CD4-positive, alpha-beta T cell treated with Interleukin-21 for 1 hour (primary cell): Measurements from ENCODE around the gene CACNG5.

ENCODE experiments used
- DNase-seq: peaks from one replicate; pipeline ENCODE4 v3.0.0-alpha.2; 2020

The CACNG5 gene, protein sequence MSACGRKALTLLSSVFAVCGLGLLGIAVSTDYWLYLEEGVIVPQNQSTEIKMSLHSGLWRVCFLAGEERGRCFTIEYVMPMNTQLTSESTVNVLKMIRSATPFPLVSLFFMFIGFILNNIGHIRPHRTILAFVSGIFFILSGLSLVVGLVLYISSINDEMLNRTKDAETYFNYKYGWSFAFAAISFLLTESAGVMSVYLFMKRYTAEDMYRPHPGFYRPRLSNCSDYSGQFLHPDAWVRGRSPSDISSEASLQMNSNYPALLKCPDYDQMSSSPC

DNA sequence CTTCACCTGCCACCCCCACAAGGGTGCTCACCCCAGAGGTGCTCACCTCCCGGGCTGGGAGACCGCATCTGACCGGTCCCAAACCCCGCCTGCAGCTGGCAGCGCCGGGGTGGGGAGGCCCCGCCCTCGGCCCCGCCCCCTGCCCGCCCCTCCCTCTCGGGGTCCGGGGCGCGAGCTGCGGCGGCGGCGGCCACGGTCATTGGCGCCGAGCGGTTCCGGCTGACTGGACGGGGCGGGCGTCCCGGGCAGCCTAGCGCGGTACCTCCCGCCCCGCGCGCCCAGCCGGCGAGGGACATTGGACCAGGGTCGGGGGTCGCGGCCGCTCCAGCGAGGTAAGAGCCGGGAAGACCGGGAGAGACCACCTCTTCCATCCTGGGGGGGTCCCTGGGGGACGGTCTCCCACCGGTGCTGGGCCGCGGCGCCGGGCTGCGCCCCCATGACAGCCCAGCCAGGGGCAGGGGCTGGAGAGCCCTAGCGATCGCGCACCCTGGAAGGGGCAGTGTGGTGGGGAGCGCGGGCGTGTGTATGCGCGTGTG lies at the start of gene CACNG5:
TSS of gene CACNG5 (plus strand) at position 199 of the 536 bp plus-strand sequence. CDS start 42,216 bp downstream, outside the sequence.
- no peak for DNase-seq

DNA sequence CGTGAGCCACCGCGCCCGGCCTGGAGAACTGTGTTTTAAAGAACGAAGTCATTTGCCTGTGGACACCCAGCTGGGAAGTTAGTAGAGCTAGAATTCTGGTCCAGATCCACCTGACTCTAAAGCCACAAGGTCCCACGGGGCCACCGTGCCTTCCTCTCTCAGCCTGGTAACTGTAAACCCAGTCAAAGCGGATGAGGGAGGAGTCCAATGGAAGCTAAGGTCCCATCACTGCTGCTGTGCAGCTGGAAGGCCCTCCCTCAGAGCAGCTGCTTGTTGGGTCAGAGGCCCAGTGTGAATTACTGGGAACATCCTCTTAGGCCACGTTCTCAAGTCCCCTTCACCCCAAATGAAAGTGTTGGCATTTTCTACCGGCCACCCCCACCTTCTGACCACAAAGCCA lies 48.8 kb upstream of the CACNG5 start:
- DNase-seq = no peak

- DNase-seq = no peak
Observed at GRCh38 chr17:66787914-66788313, 47.0 kb upstream of the CACNG5 start.

DNA sequence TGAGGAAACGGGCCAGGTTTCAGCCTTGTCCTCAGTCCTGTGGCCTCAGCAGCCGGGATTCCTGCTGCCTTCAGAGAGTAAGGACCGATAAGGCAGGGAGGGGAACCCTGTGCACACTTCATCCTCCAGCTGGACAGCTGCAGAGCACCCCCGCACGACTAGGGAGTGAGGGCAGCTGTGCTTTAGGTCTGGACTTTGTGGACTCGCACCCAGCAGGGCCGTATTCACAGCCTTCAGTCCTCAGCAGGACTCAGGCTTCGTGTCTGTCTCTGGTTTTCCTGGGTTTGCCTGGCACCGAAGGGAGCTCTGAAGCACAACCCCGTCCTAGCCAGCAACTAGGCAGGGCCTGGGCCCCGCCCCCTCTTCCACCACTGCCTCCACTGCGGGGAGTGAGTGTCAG lies 45.8 kb upstream of the CACNG5 start:
- no peak for DNase-seq

DNA sequence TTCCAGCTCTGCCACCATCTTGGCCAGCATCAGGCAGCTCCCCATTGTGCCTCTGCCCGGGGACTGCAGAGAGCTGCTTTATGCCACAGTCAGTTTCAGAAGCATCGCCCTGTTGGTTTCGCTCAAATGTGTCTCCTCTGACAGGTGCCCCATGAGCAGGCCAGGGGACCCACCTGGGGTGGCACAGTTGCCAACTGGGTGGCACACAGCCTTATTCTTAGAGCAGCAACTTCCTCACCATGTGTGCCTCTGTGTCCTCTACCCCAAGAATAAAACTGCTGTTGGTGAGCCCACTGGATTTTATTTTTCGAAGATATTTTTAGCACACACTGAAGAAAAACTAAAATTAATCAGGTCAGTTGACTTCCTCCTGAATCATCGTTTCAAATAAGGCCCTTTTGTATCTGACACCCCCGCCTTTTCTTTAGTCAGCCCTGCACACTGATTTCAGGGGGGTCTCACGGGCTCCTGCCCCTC lies 44.9 kb upstream of the CACNG5 start:
- no peak for DNase-seq

- DNase-seq = no peak
Observed at GRCh38 chr17:66790501-66791061, 44.3 kb upstream of the CACNG5 start.

GRCh38 chr17:66791347-66791746 lies 43.6 kb upstream of the CACNG5 start:
- DNase-seq = no peak

GRCh38 chr17:66793814-66794213 lies 41.1 kb upstream of the CACNG5 start:
- DNase-seq = no peak

DNA sequence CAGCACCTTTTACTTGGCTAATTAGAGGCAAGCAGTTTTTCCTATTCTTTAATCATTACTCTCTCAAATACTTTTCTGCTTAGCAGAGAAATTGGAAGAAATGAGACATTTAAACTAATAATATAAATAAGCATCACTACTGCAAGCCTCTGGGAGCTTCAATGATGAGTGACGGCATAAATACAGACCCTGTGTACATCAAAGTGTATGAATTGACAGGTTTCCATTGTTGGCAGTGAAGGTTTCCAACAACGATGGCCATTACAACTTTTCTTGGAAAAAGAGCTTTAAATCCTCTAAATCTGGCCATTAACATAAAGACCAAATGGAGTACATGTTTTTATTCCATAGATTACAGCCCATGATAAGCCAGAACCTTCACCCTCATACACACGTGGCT lies 39.4 kb upstream of the CACNG5 start:
- no peak for DNase-seq

- DNase-seq = no peak
Observed at GRCh38 chr17:66799849-66800537, 34.9 kb upstream of the CACNG5 start.

- no peak for DNase-seq
Observed at GRCh38 chr17:66803474-66803951, 31.4 kb upstream of the CACNG5 start.

DNA sequence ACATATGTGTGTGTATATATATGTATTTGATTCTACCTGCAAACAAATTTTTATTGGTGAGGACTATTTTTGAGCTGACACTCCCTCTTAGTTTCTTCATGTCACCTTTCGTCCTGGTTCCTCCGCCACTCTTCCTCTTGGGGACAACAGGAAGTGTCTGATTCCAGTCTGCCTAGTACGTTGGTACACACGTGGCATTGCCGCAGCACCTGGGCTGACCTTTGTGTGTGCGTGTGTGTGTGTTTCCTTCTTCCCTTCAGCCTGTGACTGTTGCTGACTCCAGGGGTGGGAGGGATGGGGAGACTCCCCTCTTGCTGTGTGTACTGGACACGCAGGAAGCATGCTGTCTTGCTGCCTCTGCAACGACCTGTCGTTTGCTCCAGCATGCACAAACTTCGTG lies 29.4 kb upstream of the CACNG5 start:
- DNase-seq = no peak

DNA sequence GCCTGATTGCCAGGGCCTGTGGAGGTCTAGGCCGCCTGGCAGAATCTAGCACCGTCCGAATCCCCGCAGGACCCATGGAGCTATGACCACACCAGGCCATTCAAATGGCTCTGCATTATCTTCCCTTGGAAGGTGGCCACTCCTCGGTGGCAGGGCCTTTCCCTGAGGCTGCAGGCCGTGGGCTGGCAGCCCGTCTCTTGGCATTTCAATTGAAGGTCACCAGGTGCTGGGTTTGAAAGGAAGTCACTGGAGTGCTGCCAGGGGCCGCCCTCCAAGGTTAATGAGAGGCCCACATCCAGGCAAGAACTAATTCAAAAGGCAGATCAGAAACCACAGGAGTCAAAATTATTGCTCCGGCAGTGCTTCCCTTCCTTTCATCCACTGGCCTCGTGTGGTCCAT lies 27.7 kb upstream of the CACNG5 start:
- DNase-seq = no peak

DNA sequence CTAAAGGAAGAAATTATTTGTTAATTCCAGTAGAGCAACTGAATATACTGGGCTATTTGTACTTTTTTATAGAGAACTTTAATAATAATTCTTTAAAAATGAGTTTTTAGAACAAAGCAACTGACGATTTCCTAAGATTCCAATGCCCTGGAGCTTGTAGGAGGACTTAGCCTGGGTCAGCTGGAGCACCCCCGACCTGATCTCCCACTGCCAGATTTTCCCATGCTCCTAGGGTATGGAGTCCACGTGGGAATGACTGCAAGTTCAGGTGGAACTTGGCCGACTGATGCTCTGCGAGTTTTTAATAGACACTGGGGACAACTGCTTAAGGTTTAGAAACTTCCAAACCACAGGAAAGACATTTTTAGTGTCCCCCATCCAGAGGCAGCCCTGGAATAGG lies 25.5 kb upstream of the CACNG5 start:
- DNase-seq = no peak

GRCh38 chr17:66810951-66811682 lies 23.8 kb upstream of the CACNG5 start:
- no peak for DNase-seq

GRCh38 chr17:66811683-66812054 lies 23.2 kb upstream of the CACNG5 start:
- no peak for DNase-seq

- no peak for DNase-seq
Observed at GRCh38 chr17:66812571-66812970, 22.3 kb upstream of the CACNG5 start.

DNA sequence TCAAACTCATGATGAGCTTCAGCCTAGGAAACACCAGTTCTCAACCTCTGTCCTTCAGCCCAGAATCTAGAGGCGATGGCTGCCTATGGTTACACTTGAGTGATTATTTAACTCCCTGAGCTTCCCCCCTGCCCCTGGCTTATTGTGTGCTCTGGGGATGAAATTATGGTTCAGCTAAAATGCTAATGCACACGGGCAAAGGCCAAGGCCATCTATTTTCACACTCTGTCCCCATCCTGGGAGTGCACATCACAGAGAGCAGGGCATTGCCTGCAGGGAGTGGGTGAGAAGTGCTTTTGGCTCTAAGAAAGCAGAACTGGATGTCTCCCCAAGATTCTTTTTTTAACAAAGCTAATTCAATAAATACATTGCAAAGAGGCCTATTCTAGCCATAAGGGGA lies 21.6 kb upstream of the CACNG5 start:
- no peak for DNase-seq

- DNase-seq = no peak
Observed at GRCh38 chr17:66814026-66814425, 20.9 kb upstream of the CACNG5 start.

GRCh38 chr17:66814570-66814969 lies 20.3 kb upstream of the CACNG5 start:
- DNase-seq = no peak

GRCh38 chr17:66817750-66818149 lies 17.2 kb upstream of the CACNG5 start:
- DNase-seq = no peak

GRCh38 chr17:66819466-66819865 lies 15.5 kb upstream of the CACNG5 start:
- no peak for DNase-seq

DNA sequence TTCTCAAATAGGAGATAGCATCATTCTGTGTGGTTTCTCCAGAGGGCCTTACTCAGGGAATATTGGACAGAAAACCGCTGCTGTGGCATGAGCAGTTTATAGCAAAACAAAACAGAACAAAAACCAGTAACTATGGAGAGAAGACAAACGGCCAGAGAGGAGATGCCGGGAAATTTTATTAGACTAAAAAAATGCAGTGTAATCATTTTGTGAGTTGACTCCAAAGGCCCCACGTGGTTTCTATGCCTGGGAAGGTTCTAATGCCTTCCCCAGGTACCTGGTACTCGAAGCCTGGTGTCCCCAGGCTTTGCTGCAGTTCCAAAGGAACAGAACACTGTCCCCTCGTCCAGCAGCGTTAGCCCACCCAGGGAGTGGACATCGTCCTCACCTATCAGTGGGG lies 12.9 kb upstream of the CACNG5 start:
- no peak for DNase-seq
